Stomach (tissue), 9 donors: ENCODE measurements around the gene CNDP1. TPM values are rescaled to one million over a fixed set of nuclear protein-coding genes. Genes with fewer than 3 reads are reported as not detected.

ENCODE experiments used
- DNase-seq, 2 donors: peaks; one replicate each; pipeline versions ENCODE4 v3.0.0 to v3.0.0-alpha.2; 2013 to 2019
- H3K27ac ChIP-seq, 5 donors: fragments of 200-600 bp in 4 of 5; sonication (generic) in 4 of 5; one replicate each; pipeline ENCODE4 v1.5.1; 2013 to 2019; ENCODE audit warnings: mild to moderate bottlenecking in 1 of 5, moderate library complexity in 1 of 5
- H3K27me3 ChIP-seq, 3 donors: fragments of 200-600 bp; sonication (generic); one replicate each; pipeline ENCODE4 v1.5.1; 2017 to 2019; ENCODE audit warnings: mixed run types in 1 of 3
- H3K36me3 ChIP-seq, 4 donors: fragments of 200-600 bp; sonication (generic); 1 replicate in 3 of 4; 2 replicates in 1 of 4; pipeline ENCODE4 v1.5.1; 2016 to 2019
- H3K4me1 ChIP-seq, 4 donors: fragments of 200-600 bp; sonication (generic); one replicate each; pipeline ENCODE4 v1.5.1; 2016 to 2019
- H3K4me3 ChIP-seq, 4 donors: fragments of 200-600 bp; sonication (generic) in 3 of 4; one replicate each; pipeline ENCODE4 v1.5.1; 2016 to 2019; ENCODE audit warnings: mild to moderate bottlenecking in 1 of 4
- H3K9me3 ChIP-seq, 4 donors: fragments of 200-600 bp; sonication (generic); one replicate each; pipeline ENCODE4 v1.5.1; 2016 to 2019
- CTCF ChIP-seq, 7 experiments: fragments of 450-650 bp in 4 of 7; fragments of 200-600 bp in 3 of 7; sonication (generic) in 3 of 7; IDR thresholded peaks; one replicate each; pipeline ENCODE4 v1.5.1; 2016 to 2019; ENCODE audit warnings: antibody characterized with exemption in 7 of 7, control low read depth in 2 of 7, mild to moderate bottlenecking in 1 of 7
- EP300 ChIP-seq: sonication (generic); formaldehyde crosslinking; IDR thresholded peaks from one replicate; pipeline ENCODE4 v1.6.1; 2017; ENCODE audit warnings: antibody characterized with exemption
- POLR2A ChIP-seq, 4 donors: fragments of 450-650 bp; IDR thresholded peaks; one replicate each; pipeline ENCODE4 v1.6.1; 2016; ENCODE audit warnings: antibody characterized with exemption in 4 of 4, control low read depth in 2 of 4, mild to moderate bottlenecking in 1 of 4, moderate library complexity in 1 of 4
- POLR2AphosphoS5 ChIP-seq, 3 donors: sonication (generic); formaldehyde crosslinking; IDR thresholded peaks; one replicate each; pipeline ENCODE4 v1.6.1; 2016; ENCODE audit warnings: antibody characterized with exemption in 3 of 3
- WGBS, 5 donors: extraction: QIAGEN DNeasy Blood & Tissue Kit in 3 of 5; methylation state at CpG; one replicate each; pipeline versions ENCODE4 v1.1.5 to v1.1.7; 2013 to 2018; 5-methylcytosine and 5-hydroxymethylcytosine counted together
- intact Hi-C: fragments of 100-400 bp; cut with DNase I; formaldehyde crosslinking; loops from one replicate; pipeline ENCODE4 v1.15.1; 2023; ENCODE audit warnings: low total_unique reads
- polyA plus RNA-seq, 3 donors: library from polyadenylated mRNA; stranded (reverse); fragments of 200-250 nt; gene quantifications; one replicate each; pipeline ENCODE4 v1.2.3, GENCODE V29; 2013
- total RNA-seq, 5 donors: library from RNA; depleted of rRNA; stranded (reverse); fragments of >200 nt; gene quantifications; one replicate each; pipeline versions ENCODE4 v1.1.0 to v1.2.3, GENCODE V29; 2014 to 2016
- donor health status: healthy with polysubstance abuse.
- donor health status: Bipolar disorder and iron deficiency.
- donor health status: healthy.

Gene CNDP1
- total and polyA plus RNA-seq, 8 donors = 0.13 to 0.72 (median 0.50) TPM; not detected in 5

GRCh38 chr18:74610860-74611259 is 76.6 kb downstream of the CNDP1 start:
- Histone ChIP-seq H3K27ac (no peak overlapping the region), H3K4me1 (no peaks in the 10 kb centered on the region), H3K4me3 (no peak overlapping the region), H3K36me3 (no peaks in the 10 kb centered on the region), H3K9me3 (peaks cover 0 to 7% (median 0%) of the 10 kb centered on the region in 4 donors), H3K27me3 (no peaks in the 10 kb centered on the region)
- intact Hi-C loops = no loop called here
- DNase-seq = no peak
- no peak for TF ChIP-seq POLR2AphosphoS5 (IDR thresholded peaks at IDR 0.05)
- TF ChIP-seq EP300 = no peak
- TF ChIP-seq POLR2A (IDR thresholded peaks at IDR 0.05) = no peak
- TF ChIP-seq CTCF (IDR thresholded peaks at IDR 0.05) = no peak
- 76 to 88% (median 82%) methylated on average over 1 of the region's 1 CpG for WGBS, 5 donors

- no peak for TF ChIP-seq CTCF (IDR thresholded peaks at IDR 0.05)
- TF ChIP-seq POLR2A (IDR thresholded peaks at IDR 0.05) = no peak
- DNase-seq = no peak
- intact Hi-C loops = no loop called here
- H3K4me1 ChIP-seq = no peaks in the 10 kb centered on the region
- no peaks in the 10 kb centered on the region for H3K27me3 ChIP-seq
- no peak overlapping the region for H3K4me3 ChIP-seq
- H3K36me3 ChIP-seq = no peaks in the 10 kb centered on the region
- 74 to 96% (median 92%) methylated on average over 4 of the region's 4 CpGs for WGBS, 5 donors
- peaks cover 0 to 7% (median 0%) of the 10 kb centered on the region in 4 donors for H3K9me3 ChIP-seq
- H3K27ac ChIP-seq = no peak overlapping the region
These were observed 77.5 kb downstream of the CNDP1 start for GRCh38 chr18:74611765-74612164.

- Histone ChIP-seq H3K27ac (no peak overlapping the region), H3K4me3 (no peak overlapping the region), H3K36me3 (no peaks in the 10 kb centered on the region), H3K4me1 (no peaks in the 10 kb centered on the region), H3K9me3 (peaks cover 0 to 7% (median 0%) of the 10 kb centered on the region in 4 donors), H3K27me3 (no peaks in the 10 kb centered on the region)
- no peak for DNase-seq
- WGBS, 5 donors = 28 to 68% (median 60%) methylated on average over 1 of the region's 1 CpG
- intact Hi-C loops = no loop called here
- no peak for TF ChIP-seq CTCF (IDR thresholded peaks at IDR 0.05)
- TF ChIP-seq POLR2A (IDR thresholded peaks at IDR 0.05) = no peak
- no peak for TF ChIP-seq EP300
- no peak for TF ChIP-seq POLR2AphosphoS5 (IDR thresholded peaks at IDR 0.05)
These were observed 79.1 kb downstream of the CNDP1 start for GRCh38 chr18:74613381-74613780.

- no peaks in the 10 kb centered on the region for H3K36me3 ChIP-seq
- H3K27me3 ChIP-seq = no peaks in the 10 kb centered on the region
- no peak overlapping the region for H3K4me3 ChIP-seq
- intact Hi-C loops = no loop called here
- TF ChIP-seq POLR2A (IDR thresholded peaks at IDR 0.05) = no peak
- TF ChIP-seq CTCF (IDR thresholded peaks at IDR 0.05) = no peak
- TF ChIP-seq EP300 = no peak
- TF ChIP-seq POLR2AphosphoS5 (IDR thresholded peaks at IDR 0.05) = no peak
- H3K4me1 ChIP-seq = peaks cover 0 to 4% (median 0%) of the 10 kb centered on the region in 4 donors
- 56 to 72% (median 66%) methylated on average over 7 of the region's 7 CpGs for WGBS, 5 donors
- no peak overlapping the region for H3K27ac ChIP-seq
- DNase-seq = no peak
- H3K9me3 ChIP-seq = peaks cover 0 to 7% (median 0%) of the 10 kb centered on the region in 4 donors
These were observed 82.2 kb downstream of the CNDP1 start for GRCh38 chr18:74616494-74616893.
